Uterus (tissue), 4 donors: ENCODE data around the gene ANGEL1. TPM values are rescaled to one million over a fixed set of nuclear protein-coding genes. Genes with fewer than 3 reads are reported as not detected.

Experiments
- DNase-seq, 2 donors: peaks; one replicate each; pipeline ENCODE4 v3.0.0-alpha.2; 2019 to 2020
- H3K27ac ChIP-seq, 2 donors: fragments of 200-600 bp; sonication (generic); 1 replicate in 1 of 2; 2 replicates in 1 of 2; pipeline ENCODE4 v1.5.1; 2016 to 2018
- H3K27me3 ChIP-seq, 2 donors: fragments of 200-600 bp; sonication (generic); one replicate each; pipeline ENCODE4 v1.5.1; 2018 to 2019; ENCODE audit warnings: control low read depth in 1 of 2
- H3K36me3 ChIP-seq, 2 donors: fragments of 200-600 bp; sonication (generic); one replicate each; pipeline ENCODE4 v1.5.1; 2019; ENCODE audit warnings: control low read depth in 1 of 2
- H3K4me1 ChIP-seq, 2 donors: fragments of 200-600 bp; sonication (generic); one replicate each; pipeline ENCODE4 v1.5.1; 2018 to 2019; ENCODE audit warnings: control low read depth in 1 of 2
- H3K4me3 ChIP-seq, 2 donors: fragments of 200-600 bp; sonication (generic); 1 replicate in 1 of 2; 2 replicates in 1 of 2; pipeline ENCODE4 v1.5.1; 2018 to 2019; ENCODE audit warnings: mild to moderate bottlenecking in 1 of 2
- H3K9me3 ChIP-seq, 2 donors: fragments of 200-600 bp; sonication (generic); one replicate each; pipeline ENCODE4 v1.5.1; 2019; ENCODE audit warnings: control low read depth in 1 of 2
- POLR2A ChIP-seq, 2 donors: fragments of 450-650 bp; IDR thresholded peaks; one replicate each; pipeline ENCODE4 v1.6.1; 2016; ENCODE audit warnings: antibody characterized with exemption in 2 of 2, mild to moderate bottlenecking in 1 of 2, moderate library complexity in 1 of 2
- intact Hi-C: fragments of 100-400 bp; cut with DNase I; formaldehyde crosslinking; loops from one replicate; pipeline ENCODE4 v1.15.1; 2023; ENCODE audit warnings: low total_unique reads
- total RNA-seq, 4 donors: library from RNA; depleted of rRNA in 3 of 4; stranded (reverse); fragments of >200 nt in 3 of 4; gene quantifications; one replicate each; pipeline versions ENCODE4 v1.1.0 to v1.2.4, GENCODE V29; 2014 to 2023
- TF ChIP-seq, protein P1 (sequence below), 4 experiments: fragments of 200-600 bp in 2 of 4; fragments of 450-650 bp in 2 of 4; sonication (generic) in 2 of 4; IDR thresholded peaks; one replicate each; pipeline ENCODE4 v1.5.1; 2016 to 2019; ENCODE audit warnings: antibody characterized with exemption in 4 of 4, mild to moderate bottlenecking in 2 of 4, moderate library complexity in 1 of 4
- donor health status: DM: yes; HTN: yes; CAD: no.

Gene ANGEL1
- total RNA-seq, 4 donors from 2014 or later = 4.1 to 24.4 (median 10.5) TPM

DNA sequence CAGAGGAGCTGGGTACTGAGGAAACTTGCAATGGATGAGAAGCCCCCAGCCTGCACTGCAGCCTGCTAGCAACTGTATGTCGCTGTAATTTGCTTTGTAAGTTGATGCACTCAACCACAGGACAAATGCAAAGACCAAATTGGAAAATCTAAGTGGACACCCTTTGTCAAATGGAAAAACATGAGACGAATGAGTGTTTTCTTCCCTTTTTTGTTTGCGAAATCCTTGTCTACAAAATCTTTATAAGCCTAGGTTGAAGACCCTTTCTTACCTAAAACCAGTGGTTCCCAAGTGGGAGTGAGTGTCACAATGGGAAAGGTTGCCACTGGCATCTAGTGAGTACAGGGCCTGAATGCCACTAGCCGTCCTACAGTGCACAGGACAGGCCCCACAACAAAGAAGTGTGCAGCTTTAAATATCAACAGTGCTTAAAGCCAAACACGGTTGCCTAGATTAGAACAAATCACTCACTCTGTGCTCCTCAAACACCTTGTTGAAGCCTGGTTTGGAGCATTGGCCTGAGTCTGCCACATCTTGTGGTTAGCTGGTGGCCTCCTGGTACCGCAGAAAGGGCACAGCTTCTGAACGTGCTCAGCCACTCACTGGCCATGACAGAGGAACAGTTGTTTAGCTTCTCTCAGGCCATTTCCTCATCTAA is 59.0 kb downstream of the ANGEL1 start:
- H3K4me1 ChIP-seq = no peaks in the 10 kb centered on the region
- H3K27ac ChIP-seq = no peak overlapping the region
- no peak overlapping the region for H3K4me3 ChIP-seq
- H3K36me3 ChIP-seq = no peaks in the 10 kb centered on the region
- DNase-seq = no peak
- intact Hi-C loops = no loop called here
- no peak for TF ChIP-seq POLR2A (IDR thresholded peaks at IDR 0.05)
- TF ChIP-seq, protein P1, sequence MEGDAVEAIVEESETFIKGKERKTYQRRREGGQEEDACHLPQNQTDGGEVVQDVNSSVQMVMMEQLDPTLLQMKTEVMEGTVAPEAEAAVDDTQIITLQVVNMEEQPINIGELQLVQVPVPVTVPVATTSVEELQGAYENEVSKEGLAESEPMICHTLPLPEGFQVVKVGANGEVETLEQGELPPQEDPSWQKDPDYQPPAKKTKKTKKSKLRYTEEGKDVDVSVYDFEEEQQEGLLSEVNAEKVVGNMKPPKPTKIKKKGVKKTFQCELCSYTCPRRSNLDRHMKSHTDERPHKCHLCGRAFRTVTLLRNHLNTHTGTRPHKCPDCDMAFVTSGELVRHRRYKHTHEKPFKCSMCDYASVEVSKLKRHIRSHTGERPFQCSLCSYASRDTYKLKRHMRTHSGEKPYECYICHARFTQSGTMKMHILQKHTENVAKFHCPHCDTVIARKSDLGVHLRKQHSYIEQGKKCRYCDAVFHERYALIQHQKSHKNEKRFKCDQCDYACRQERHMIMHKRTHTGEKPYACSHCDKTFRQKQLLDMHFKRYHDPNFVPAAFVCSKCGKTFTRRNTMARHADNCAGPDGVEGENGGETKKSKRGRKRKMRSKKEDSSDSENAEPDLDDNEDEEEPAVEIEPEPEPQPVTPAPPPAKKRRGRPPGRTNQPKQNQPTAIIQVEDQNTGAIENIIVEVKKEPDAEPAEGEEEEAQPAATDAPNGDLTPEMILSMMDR (IDR thresholded peaks at IDR 0.05) = no peak
- H3K9me3 ChIP-seq = no peaks in the 10 kb centered on the region
- H3K27me3 ChIP-seq = no peaks in the 10 kb centered on the region

DNA sequence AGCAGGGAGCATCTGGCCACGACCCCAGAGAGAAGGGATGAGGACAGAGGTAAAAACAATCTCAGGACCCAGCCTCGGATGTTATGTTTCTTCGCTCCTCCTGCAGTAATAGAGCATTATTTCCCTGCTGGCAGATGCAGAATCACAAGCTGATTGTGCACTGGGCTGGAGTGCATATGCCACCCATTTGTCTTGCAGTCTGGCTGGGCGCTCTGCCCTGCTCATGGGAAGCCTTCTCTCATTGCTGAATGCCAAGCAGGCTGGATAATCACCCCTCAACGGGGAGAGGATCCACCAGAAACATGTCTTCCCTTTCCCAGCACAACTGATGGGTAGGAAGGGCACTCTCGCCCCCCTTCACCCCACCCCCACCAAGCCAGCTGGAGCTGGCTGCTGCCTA is 59.9 kb downstream of the ANGEL1 start:
- Histone ChIP-seq H3K4me1 (no peaks in the 10 kb centered on the region), H3K27ac (no peak overlapping the region), H3K27me3 (no peaks in the 10 kb centered on the region), H3K4me3 (no peak overlapping the region), H3K9me3 (no peaks in the 10 kb centered on the region), H3K36me3 (no peaks in the 10 kb centered on the region)
- intact Hi-C loops = no loop called here
- no peak for DNase-seq
- TF ChIP-seq POLR2A (IDR thresholded peaks at IDR 0.05) = no peak
- TF ChIP-seq, protein P1 (IDR thresholded peaks at IDR 0.05) = no peak

GRCh38 chr14:76742966-76743365 is 69.7 kb downstream of the ANGEL1 start:
- H3K27me3 ChIP-seq = no peaks in the 10 kb centered on the region
- no peak overlapping the region for H3K27ac ChIP-seq
- no peak for DNase-seq
- TF ChIP-seq, protein P1 (IDR thresholded peaks at IDR 0.05) = no peak
- no peak for TF ChIP-seq POLR2A (IDR thresholded peaks at IDR 0.05)
- peaks cover 0 to 11% of the 10 kb centered on the region in 2 donors for H3K9me3 ChIP-seq
- H3K36me3 ChIP-seq = no peaks in the 10 kb centered on the region
- H3K4me3 ChIP-seq = no peak overlapping the region
- H3K4me1 ChIP-seq = no peaks in the 10 kb centered on the region
- intact Hi-C loops = no loop called here

DNA sequence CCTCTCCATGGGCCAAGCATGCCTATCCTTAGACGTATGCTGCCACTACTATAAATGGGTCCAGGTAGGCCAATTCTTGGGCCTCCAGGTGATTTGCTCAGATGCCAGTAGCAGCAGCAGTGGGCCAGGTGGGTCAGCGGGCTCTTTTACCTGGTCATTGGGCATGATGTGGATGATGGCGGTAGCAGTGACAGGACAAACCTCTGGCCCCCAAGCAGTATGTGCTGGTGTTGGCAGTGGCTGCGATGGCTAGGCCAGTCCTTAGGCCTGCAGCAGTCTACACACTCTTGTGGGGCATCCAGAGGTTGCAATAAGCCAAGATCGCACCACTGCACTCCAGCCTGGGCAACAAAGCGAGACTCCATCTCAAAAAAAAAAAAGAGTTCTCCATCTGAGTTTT is 70.5 kb downstream of the ANGEL1 start:
- no peaks in the 10 kb centered on the region for H3K4me1 ChIP-seq
- H3K27me3 ChIP-seq = no peaks in the 10 kb centered on the region

DNA sequence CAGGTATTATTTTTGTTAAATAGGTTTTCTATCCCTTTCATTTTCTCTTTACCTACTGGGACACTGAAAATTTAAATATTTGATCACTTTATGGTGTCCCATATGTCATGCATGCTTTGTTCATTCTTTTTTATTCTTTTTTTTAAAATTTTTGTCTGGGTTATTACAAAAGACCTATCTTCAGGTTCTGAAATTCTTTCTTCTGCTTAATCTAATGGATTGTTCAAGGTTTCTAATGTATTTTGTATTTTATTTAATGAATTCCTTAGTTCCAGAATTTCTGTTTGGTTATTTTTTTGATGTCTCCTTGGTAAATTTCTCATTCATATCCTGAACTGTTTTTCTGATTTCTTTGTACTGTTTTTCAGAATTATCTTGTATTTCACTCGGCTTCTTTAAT is 71.6 kb downstream of the ANGEL1 start:
- Histone ChIP-seq H3K4me3 (no peak overlapping the region), H3K4me1 (no peaks in the 10 kb centered on the region), H3K9me3 (peaks cover 0 to 18% of the 10 kb centered on the region in 2 donors), H3K27ac (no peak overlapping the region), H3K36me3 (no peaks in the 10 kb centered on the region), H3K27me3 (no peaks in the 10 kb centered on the region)
- intact Hi-C loops = no loop called here
- TF ChIP-seq POLR2A (IDR thresholded peaks at IDR 0.05) = no peak
- TF ChIP-seq, protein P1 (IDR thresholded peaks at IDR 0.05) = no peak
- no peak for DNase-seq

More for the DNA sequence above, 70.5 kb downstream of the ANGEL1 start:
- DNase-seq = no peak
- no peak overlapping the region for H3K27ac ChIP-seq
- H3K9me3 ChIP-seq = peaks cover 0 to 17% of the 10 kb centered on the region in 2 donors
- H3K36me3 ChIP-seq = no peaks in the 10 kb centered on the region
- no peak for TF ChIP-seq POLR2A (IDR thresholded peaks at IDR 0.05)
- TF ChIP-seq, protein P1 (IDR thresholded peaks at IDR 0.05) = no peak
- intact Hi-C loops = no loop called here
- no peak overlapping the region for H3K4me3 ChIP-seq

Other genes with a start within 250 kb of the ANGEL1 start
- 10 to 100 TPM in 3 of 4 donors, 1 to 10 TPM in 1; 3.6 to 23.4 (median 16.4) TPM for gene VASH1, start 51.4 kb downstream of the ANGEL1 start, total RNA-seq
- gene LRRC74A, start 13.5 kb upstream of the ANGEL1 start, total RNA-seq = not detected
- gene IRF2BPL, start 215.8 kb upstream of the ANGEL1 start, total RNA-seq = 10 to 100 TPM; 15.6 to 60.8 (median 36.6) TPM